IMR-90 (cell line): ENCODE measurements around the gene WRAP53. TPM values are rescaled to one million over a fixed set of nuclear protein-coding genes. Genes with fewer than 3 reads are reported as not detected.
A peak's percentile ranks its signal among the peaks of the same experiment; 100 is the strongest.

Experiments used
- ATAC-seq: fragments of 200-7000 bp; cut with Tn5 transposase; 2 replicates; pipeline ENCODE4 v1.9.1; 2020; ENCODE audit warnings: low read depth, mild to moderate bottlenecking, moderate library complexity
- BruUV-seq: library from RNA; stranded (reverse); fragments of 400-500 nt; replicated peaks from 2 replicates; lab custom pipeline; 2021; lab: Mats Ljungman, UMichigan
- CTCF ChIA-PET: fragments of 300-600 bp; formaldehyde crosslinking; extraction: SDS; loops from one replicate; lab custom pipeline; 2021; ENCODE audit warnings: antibody characterized with exemption; lab: Yijun Ruan, JAX
- POLR2A ChIA-PET: fragments of 300-600 bp; sonication (Branson Sonifier 250); formaldehyde crosslinking; loops from one replicate; lab custom pipeline; 2022; ENCODE audit warnings: antibody characterized with exemption; ENCODE audit not compliant: unreplicated experiment; lab: Charles Lee
- DNase-seq: peaks from one replicate; pipeline ENCODE4 v3.0.0; 2013
- H2AFZ ChIP-seq: replicated peaks from 2 replicates; pipeline ENCODE3; 2013; ENCODE audit warnings: low read length, mild to moderate bottlenecking; ENCODE audit not compliant: poor library complexity
- H2AK5ac ChIP-seq: 2 replicates; pipeline ENCODE4 v1.6.1; 2013; ENCODE audit warnings: low read depth, low read length, inconsistent platforms
- H2AK9ac ChIP-seq: replicated peaks from 2 replicates; pipeline ENCODE3; 2013; ENCODE audit warnings: mild to moderate bottlenecking, low read depth, low read length, moderate library complexity; ENCODE audit not compliant: poor library complexity
- H2BK120ac ChIP-seq: 2 replicates; pipeline ENCODE4 v1.6.1; 2013; ENCODE audit warnings: low read depth, low read length, inconsistent platforms
- H2BK15ac ChIP-seq: 3 replicates; pipeline ENCODE4 v1.6.1; 2013; ENCODE audit warnings: low read depth, low read length, inconsistent platforms
- H2BK20ac ChIP-seq: 2 replicates; pipeline ENCODE4 v1.6.1; 2013; ENCODE audit warnings: low read depth, mild to moderate bottlenecking, inconsistent platforms, low read length, moderate library complexity
- H2BK5ac ChIP-seq: 2 replicates; pipeline ENCODE4 v1.6.1; 2013; ENCODE audit warnings: mild to moderate bottlenecking, low read depth, low read length, inconsistent platforms; ENCODE audit not compliant: poor library complexity, severe bottlenecking
- H3K14ac ChIP-seq: replicated peaks from 2 replicates; pipeline ENCODE4 v1.6.1; 2013; ENCODE audit warnings: low read depth, low read length, inconsistent platforms
- H3K18ac ChIP-seq: 2 replicates; pipeline ENCODE4 v1.6.1; 2013; ENCODE audit warnings: low read depth, low read length, control low read depth
- H3K23ac ChIP-seq: 2 replicates; pipeline ENCODE4 v1.6.1; 2013; ENCODE audit warnings: low read depth, low read length, inconsistent platforms
- H3K27ac ChIP-seq: 2 replicates; pipeline ENCODE4 v1.5.1; 2013; ENCODE audit warnings: mild to moderate bottlenecking, control low read depth, low read length; ENCODE audit not compliant: insufficient read depth
- H3K27me3 ChIP-seq: 2 replicates; pipeline ENCODE4 v1.6.1; 2013; ENCODE audit warnings: low read length; ENCODE audit not compliant: control insufficient read depth, insufficient read depth
- H3K36me3 ChIP-seq: 2 replicates; pipeline ENCODE4 v1.6.1; 2013; ENCODE audit warnings: low read length, mixed read lengths; ENCODE audit not compliant: control insufficient read depth, insufficient read depth
- H3K4ac ChIP-seq: 2 replicates; pipeline ENCODE4 v1.6.1; 2013; ENCODE audit warnings: low read depth, low read length, inconsistent platforms
- H3K4me1 ChIP-seq: 2 replicates; pipeline ENCODE4 v1.6.1; 2013; ENCODE audit warnings: low read length, mixed read lengths; ENCODE audit not compliant: control insufficient read depth, insufficient read depth
- H3K4me2 ChIP-seq: 2 replicates; pipeline ENCODE4 v1.6.1; 2013; ENCODE audit warnings: low read depth, mild to moderate bottlenecking, control low read depth, low read length, moderate library complexity
- H3K4me3 ChIP-seq: 2 replicates; pipeline ENCODE4 v1.5.1; 2013; ENCODE audit warnings: low read depth, mild to moderate bottlenecking, control low read depth, low read length, moderate library complexity; ENCODE audit not compliant: insufficient read depth
- H3K56ac ChIP-seq: 2 replicates; pipeline ENCODE4 v1.6.1; 2013; ENCODE audit warnings: low read length, inconsistent platforms; ENCODE audit not compliant: insufficient read depth; ENCODE audit errors: extremely low read depth
- H3K79me1 ChIP-seq, 2 experiments: 2 replicates each; pipeline ENCODE4 v1.6.1; 2013; ENCODE audit warnings: low read length in 2 of 2, inconsistent platforms in 1 of 2, low read depth in 1 of 2
- H3K9ac ChIP-seq: 2 replicates; pipeline ENCODE4 v1.6.1; 2013; ENCODE audit warnings: low read depth, low read length, control low read depth
- H3K9me1 ChIP-seq: 2 replicates; pipeline ENCODE4 v1.6.1; 2013; ENCODE audit warnings: low read length, inconsistent platforms; ENCODE audit not compliant: insufficient read depth
- H3K9me3 ChIP-seq: 2 replicates; pipeline ENCODE4 v1.6.1; 2013; ENCODE audit warnings: low read length; ENCODE audit not compliant: control insufficient read depth, insufficient read depth
- H4K20me1 ChIP-seq: 2 replicates; pipeline ENCODE4 v1.6.1; 2013; ENCODE audit warnings: low read length, inconsistent platforms; ENCODE audit not compliant: insufficient read depth
- H4K5ac ChIP-seq: 2 replicates; pipeline ENCODE4 v1.6.1; 2013; ENCODE audit warnings: mild to moderate bottlenecking, low read depth, low read length, control low read depth
- H4K8ac ChIP-seq, 2 experiments: 2 replicates each; pipeline ENCODE4 v1.6.1; 2013; ENCODE audit warnings: low read depth in 2 of 2, low read length in 2 of 2, control low read depth in 1 of 2, inconsistent platforms in 1 of 2
- H4K91ac ChIP-seq: 2 replicates; pipeline ENCODE4 v1.6.1; 2013; ENCODE audit warnings: low read depth, low read length, inconsistent platforms; ENCODE audit not compliant: insufficient read depth
- BHLHE40 ChIP-seq: fragments of 150-350 bp; IDR thresholded peaks from 2 replicates; pipeline ENCODE4 v1.6.1; 2016; ENCODE audit warnings: mild to moderate bottlenecking, low read depth, low read length
- CEBPB ChIP-seq: IDR thresholded peaks from 2 replicates; pipeline ENCODE4 v1.6.1; 2012; ENCODE audit warnings: low read depth, low read length, improper control_type of control experiment
- CHD1 ChIP-seq: IDR thresholded peaks from 2 replicates; pipeline ENCODE4 v1.6.1; 2012; ENCODE audit warnings: low read depth, low read length, improper control_type of control experiment
- CTCF ChIP-seq: conservative IDR thresholded peaks from 2 replicates; pipeline ENCODE4 v1.5.1; 2012; ENCODE audit warnings: mild to moderate bottlenecking, low read depth, low read length, improper control_type of control experiment
- ELK1 ChIP-seq: fragments of 150-350 bp; IDR thresholded peaks from 2 replicates; pipeline ENCODE4 v1.6.1; 2016; ENCODE audit warnings: low read depth, mild to moderate bottlenecking, low read length, moderate library complexity, borderline replicate concordance
- FOS ChIP-seq: fragments of 150-350 bp; IDR thresholded peaks from 2 replicates; pipeline ENCODE4 v1.6.1; 2016; ENCODE audit warnings: low read depth, low read length
- MAFK ChIP-seq: IDR thresholded peaks from 2 replicates; pipeline ENCODE4 v1.6.1; 2012; ENCODE audit warnings: low read depth, low read length, improper control_type of control experiment
- MAZ ChIP-seq: IDR thresholded peaks from 2 replicates; pipeline ENCODE4 v1.6.1; 2012; ENCODE audit warnings: low read depth, mild to moderate bottlenecking, low read length, improper control_type of control experiment, moderate library complexity, borderline replicate concordance
- MXI1 ChIP-seq: IDR thresholded peaks from 2 replicates; pipeline ENCODE4 v1.6.1; 2012; ENCODE audit warnings: low read depth, mild to moderate bottlenecking, low read length, moderate library complexity, borderline replicate concordance
- NFE2L2 ChIP-seq: fragments of 150-350 bp; IDR thresholded peaks from 2 replicates; pipeline ENCODE4 v1.6.1; 2016; ENCODE audit warnings: low read depth, mild to moderate bottlenecking, low read length
- POLR2A ChIP-seq: IDR thresholded peaks from 2 replicates; pipeline ENCODE4 v1.6.1; 2012; ENCODE audit warnings: mild to moderate bottlenecking, low read depth, low read length
- RAD21 ChIP-seq: IDR thresholded peaks from 2 replicates; pipeline ENCODE4 v1.6.1; 2012; ENCODE audit warnings: low read length, improper control_type of control experiment
- RCOR1 ChIP-seq: IDR thresholded peaks from 2 replicates; pipeline ENCODE4 v1.6.1; 2012; ENCODE audit warnings: mild to moderate bottlenecking, low read length, improper control_type of control experiment; ENCODE audit not compliant: insufficient replicate concordance
- RFX5 ChIP-seq: IDR thresholded peaks from 2 replicates; pipeline ENCODE4 v1.8.0; 2012; ENCODE audit warnings: low read depth, mild to moderate bottlenecking, low read length, moderate library complexity
- SMC3 ChIP-seq: fragments of 150-350 bp; IDR thresholded peaks from 2 replicates; pipeline ENCODE4 v1.6.1; 2016; ENCODE audit warnings: low read depth, mild to moderate bottlenecking, antibody characterized with exemption, low read length, moderate library complexity
- USF2 ChIP-seq: fragments of 150-350 bp; IDR thresholded peaks from 2 replicates; pipeline ENCODE4 v1.6.1; 2017; ENCODE audit warnings: mild to moderate bottlenecking, antibody characterized with exemption, low read length, low read depth
- WGBS, 2 experiments: methylation state at CpG; one replicate each; pipeline versions ENCODE4 v1.1.5 to v1.1.7; 2013; ENCODE audit warnings: missing lambda C conversion rate in 2 of 2; ENCODE audit not compliant: insufficient read length in 1 of 2; ENCODE audit errors: extremely low coverage in 2 of 2; 5-methylcytosine and 5-hydroxymethylcytosine counted together
- dilution Hi-C: fragments of 300-500 bp; cut with HindIII; formaldehyde crosslinking; loops from one replicate; pipeline ENCODE4 v1.14.3; 2018; ENCODE audit warnings: low sequenced_read_pairs; ENCODE audit not compliant: unreplicated experiment
- in situ Hi-C: fragments of 300-500 bp; cut with MboI; formaldehyde crosslinking; loops from 3 replicates; pipeline ENCODE4 v1.14.3; 2019; ENCODE audit warnings: low sequenced_read_pairs, inconsistent platforms, mixed read lengths
- intact Hi-C: fragments of 100-400 bp; cut with micrococcal nuclease; formaldehyde crosslinking; loops from 2 replicates; pipeline ENCODE4 v1.10.0; 2022
- polyA plus RNA-seq, 3 experiments: library from polyadenylated mRNA; depleted of rRNA; stranded (reverse); fragments of >200 nt; gene quantifications; 2 replicates each; pipeline ENCODE4 v1.2.3, GENCODE V29; 2012; ENCODE audit warnings: low replicate concordance in 1 of 3
- total RNA-seq: library from RNA; depleted of rRNA; stranded (reverse); fragments of >200 nt; gene quantifications from 2 replicates; pipeline ENCODE4 v1.2.3, GENCODE V29; 2012

Gene WRAP53
- total and polyA plus RNA-seq, 2 of the 4 experiments (the other 2 are of a cell fraction): 6.6 to 9.5 TPM

GRCh38 chr17:7650509-7651096 lies 37.7 kb upstream of the WRAP53 start, which contains the start of gene ATP1B2:
Gene ATP1B2, plus strand, starts transcription at chr17:7650926. Its CDS starts 593 bp downstream, at chr17:7651519.
- Histone ChIP-seq H3K18ac (no peak within 1 kb of the TSS), H3K23ac (peak within 1 kb of the TSS; percentile 38), H3K4me3 (peak within 1 kb of the TSS; percentile 30), H2BK15ac (no peak within 1 kb of the TSS), H3K79me1 (no peaks in the 10 kb centered on the region), H2BK5ac (no peak within 1 kb of the TSS), H4K5ac (no peak within 1 kb of the TSS), H2AK9ac (no peak within 1 kb of the TSS), H4K91ac (no peak within 1 kb of the TSS), H2AFZ (peak within 1 kb of the TSS; percentile 78), H3K36me3 (no peaks in the 10 kb centered on the region), H3K4me1 (peaks cover 6% of the 10 kb centered on the region; the same call in 1 of the 2 replicates), H3K9ac (no peak within 1 kb of the TSS), H3K56ac (no peak within 1 kb of the TSS), H3K4me2 (peak within 1 kb of the TSS; percentile 93), H3K27me3 (peaks cover 59% of the 10 kb centered on the region), H3K14ac (no peak within 1 kb of the TSS), H2AK5ac (no peak within 1 kb of the TSS), H3K9me3 (no peaks in the 10 kb centered on the region; the same call in 1 of the 2 replicates), H4K8ac (no peak within 1 kb of the TSS), H3K4ac (no peak within 1 kb of the TSS), H3K9me1 (no peaks in the 10 kb centered on the region), H2BK20ac (no peak within 1 kb of the TSS), H3K27ac (no peak within 1 kb of the TSS), H2BK120ac (no peak within 1 kb of the TSS), H4K20me1 (no peaks in the 10 kb centered on the region; the same call in none of the 2 replicates)
- DNase-seq: no peak
- ATAC-seq: peak; percentile 74
- TF ChIP-seq RFX5 (no peak), SMC3 (no peak), RCOR1 (no peak), RAD21 (no peak), BHLHE40 (no peak), NFE2L2 (no peak), FOS (no peak), MAZ (no peak), POLR2A (no peak), CTCF (no peak), MXI1 (no peak), USF2 (no peak), CEBPB (no peak), ELK1 (no peak), CHD1 (no peak), MAFK (no peak)
- no TSS peak for BruUV-seq
- intact Hi-C loops (no loop called here), in situ Hi-C loops (no loop called here), dilution Hi-C loops (no loop called here)
- POLR2A ChIA-PET: interaction anchor here (0.6 kb wide), 2 partner anchors 17 to 526 kb away, joined by 4 read pairs; no protein-coding TSS in a partner anchor
- 0% methylated on average over 6 of the region's 34 CpGs; no CpG with 5 or more reads in 1 of the 2 experiments for WGBS, 2 experiments
- CTCF ChIA-PET: no interaction called here
